LNCaP clone FGC (cell line): ENCODE data around the gene HIVEP3.

Source experiments
- DNase-seq: peaks from one replicate; pipeline ENCODE4 v3.0.0-alpha.2; 2011; ENCODE audit warnings: low read depth
- H3K4me3 ChIP-seq: 2 replicates; pipeline ENCODE4 v1.5.1; 2011; ENCODE audit warnings: mild to moderate bottlenecking, low read depth, low read length, control low read depth
- CTCF ChIP-seq: IDR thresholded peaks from 2 replicates; pipeline ENCODE4 v1.5.1; 2012; ENCODE audit warnings: mild to moderate bottlenecking; ENCODE audit not compliant: control insufficient read depth, insufficient read depth; ENCODE audit errors: extremely low read depth

HIVEP3 gene

GRCh38 chr1:41860771-41861170 lies 58.0 kb downstream of the HIVEP3 start:
- no peak overlapping the region for H3K4me3 ChIP-seq
- DNase-seq = peak; percentile 68
- TF ChIP-seq CTCF = no peak

- H3K4me3 ChIP-seq = no peak overlapping the region
- TF ChIP-seq CTCF = no peak
- no peak for DNase-seq
These were observed 58.5 kb downstream of the HIVEP3 start for GRCh38 chr1:41860214-41860613.

- H3K4me3 ChIP-seq = no peak overlapping the region
- TF ChIP-seq CTCF = no peak
- DNase-seq = no peak
These were observed 59.0 kb downstream of the HIVEP3 start for GRCh38 chr1:41859686-41860085.

- no peak for DNase-seq
- H3K4me3 ChIP-seq = no peak overlapping the region
- TF ChIP-seq CTCF = no peak
These were observed 61.8 kb downstream of the HIVEP3 start for GRCh38 chr1:41856944-41857285.

- no peak for TF ChIP-seq CTCF
- no peak for DNase-seq
- H3K4me3 ChIP-seq = no peak overlapping the region
These were observed 62.4 kb downstream of the HIVEP3 start for GRCh38 chr1:41856151-41856943.

- TF ChIP-seq CTCF = no peak
- H3K4me3 ChIP-seq = no peak overlapping the region
- no peak for DNase-seq
These were observed 63.0 kb downstream of the HIVEP3 start for GRCh38 chr1:41855713-41856112.

- no peak for DNase-seq
- no peak overlapping the region for H3K4me3 ChIP-seq
- TF ChIP-seq CTCF = no peak
These were observed 64.8 kb downstream of the HIVEP3 start for GRCh38 chr1:41853907-41854306.
